Measurements from ENCODE around the gene ZPR1.
A peak's percentile ranks its signal among the peaks of the same experiment; 100 is the strongest.

ZPR1 gene

GRCh38 chr11:116791002-116791812, 3.4 kb upstream of the ZPR1 start:
- H3K4me3 ChIP-seq (ENCODE audit: low read depth, low read length): no peak overlapping the region
- H3K27me3 ChIP-seq: no peaks in the 10 kb centered on the region
- H3K36me3 ChIP-seq: peaks cover 2% of the 10 kb centered on the region; the same call in 1 of the 2 replicates
- no peaks in the 10 kb centered on the region for H3K9me3 ChIP-seq
- peak; percentile 91 for TF ChIP-seq CTCF (IDR thresholded peaks at IDR 0.05; ENCODE audit: low read depth, low read length)
- no peaks in the 10 kb centered on the region for H3K4me1 ChIP-seq
- peak; percentile 87 for DNase-seq

- no peaks in the 10 kb centered on the region for H3K27me3 ChIP-seq
- TF ChIP-seq CTCF (IDR thresholded peaks at IDR 0.05; ENCODE audit: low read depth, low read length): no peak
These were observed 2.6 kb upstream of the ZPR1 start for GRCh38 chr11:116790167-116791001.

GRCh38 chr11:116788975-116789374, 1.2 kb upstream of the ZPR1 start:
- H3K4me1 ChIP-seq: no peaks in the 10 kb centered on the region
- H3K9me3 ChIP-seq: no peaks in the 10 kb centered on the region
- no peak for DNase-seq
- H3K4me3 ChIP-seq (ENCODE audit: low read depth, low read length): no peak overlapping the region
- H3K36me3 ChIP-seq: peaks cover 25% of the 10 kb centered on the region
- no peak for TF ChIP-seq CTCF (IDR thresholded peaks at IDR 0.05; ENCODE audit: low read depth, low read length)
- no peaks in the 10 kb centered on the region for H3K27me3 ChIP-seq

More at GRCh38 chr11:116790167-116791001, 2.6 kb upstream of the ZPR1 start:
- no peak for DNase-seq
- H3K4me1 ChIP-seq: no peaks in the 10 kb centered on the region
- H3K36me3 ChIP-seq: peaks cover 10% of the 10 kb centered on the region
- H3K4me3 ChIP-seq (ENCODE audit: low read depth, low read length): no peak overlapping the region
- H3K9me3 ChIP-seq: no peaks in the 10 kb centered on the region

- Histone ChIP-seq H3K36me3 (peaks cover 27% of the 10 kb centered on the region), H3K9me3 (no peaks in the 10 kb centered on the region), H3K27me3 (no peaks in the 10 kb centered on the region), H3K4me3 (ENCODE audit: low read depth, low read length) (peak overlapping the region; percentile 96), H3K4me1 (no peaks in the 10 kb centered on the region)
- no peak for TF ChIP-seq CTCF (IDR thresholded peaks at IDR 0.05; ENCODE audit: low read depth, low read length)
- no peak for DNase-seq
These were observed 711 bp upstream of the ZPR1 start for GRCh38 chr11:116788534-116788933.

GRCh38 chr11:116787436-116787785, 412 bp downstream of the ZPR1 start:
- DNase-seq: no peak
- H3K36me3 ChIP-seq: peaks cover 33% of the 10 kb centered on the region
- no peaks in the 10 kb centered on the region for H3K9me3 ChIP-seq
- no peaks in the 10 kb centered on the region for H3K4me1 ChIP-seq
- H3K27me3 ChIP-seq: no peaks in the 10 kb centered on the region
- no peak for TF ChIP-seq CTCF (IDR thresholded peaks at IDR 0.05; ENCODE audit: low read depth, low read length)
- peak overlapping the region; percentile 96 for H3K4me3 ChIP-seq (ENCODE audit: low read depth, low read length)

GRCh38 chr11:116786966-116787365, 857 bp downstream of the ZPR1 start:
- TF ChIP-seq CTCF (IDR thresholded peaks at IDR 0.05; ENCODE audit: low read depth, low read length): no peak
- DNase-seq: no peak
- H3K4me3 ChIP-seq (ENCODE audit: low read depth, low read length): peak overlapping the region; percentile 96
- H3K4me1 ChIP-seq: no peaks in the 10 kb centered on the region
- H3K9me3 ChIP-seq: no peaks in the 10 kb centered on the region
- H3K27me3 ChIP-seq: no peaks in the 10 kb centered on the region
- H3K36me3 ChIP-seq: peaks cover 33% of the 10 kb centered on the region

Data from BE2C (cell line).